Endothelial cell of umbilical vein (primary cell): ENCODE data around the gene SH3RF3. TPM values are rescaled to one million over a fixed set of nuclear protein-coding genes. Genes with fewer than 3 reads are reported as not detected.

Source experiments
- BruUV-seq: library from RNA; stranded (reverse); fragments of 400-500 nt; replicated peaks from 2 replicates; lab custom pipeline; 2021; lab: Mats Ljungman, UMichigan
- CTCF ChIA-PET: fragments of 300-600, 350-600 bp; sonication (Branson Sonifier 250); formaldehyde crosslinking; loops from one replicate; lab custom pipeline; 2021; ENCODE audit warnings: antibody characterized with exemption, inconsistent platforms; lab: Charles Lee
- POLR2A ChIA-PET: fragments of 300-600, 350-600 bp; sonication (Branson Sonifier 250); formaldehyde crosslinking; loops from one replicate; lab custom pipeline; 2021; ENCODE audit warnings: antibody characterized with exemption, inconsistent platforms; lab: Charles Lee
- DNase-seq: peaks from one replicate; pipeline ENCODE4 v3.0.0-alpha.2; 2011; ENCODE audit warnings: low read depth, low spot score
- FAIRE-seq: peaks from 2 replicates; lab custom pipeline; 2011; peaks lifted over from hg19 to GRCh38; lab: Jason Lieb, UNC
- H2AFZ ChIP-seq: 2 replicates; pipeline ENCODE4 v1.6.0; 2012; ENCODE audit warnings: low read depth, low read length, control low read depth, inconsistent platforms
- H3K27ac ChIP-seq: 2 replicates; pipeline ENCODE4 v1.5.1; 2011; ENCODE audit warnings: low read depth, mild to moderate bottlenecking, control low read depth, low read length, moderate library complexity; ENCODE audit not compliant: insufficient read depth
- H3K27me3 ChIP-seq, 2 experiments: 2 replicates each; pipeline versions ENCODE4 v1.6.0 to v1.6.1; 2011; ENCODE audit warnings: low read length in 2 of 2, mixed read lengths in 1 of 2; ENCODE audit not compliant: control insufficient read depth in 2 of 2, insufficient read depth in 2 of 2
- H3K36me3 ChIP-seq, 2 experiments: 2 replicates in 1 of 2; 3 replicates in 1 of 2; pipeline ENCODE4 v1.5.1; 2011; ENCODE audit warnings: low read length in 2 of 2, mild to moderate bottlenecking in 1 of 2, moderate library complexity in 1 of 2; ENCODE audit not compliant: control insufficient read depth in 2 of 2, insufficient read depth in 2 of 2; ENCODE audit errors: extremely low read depth in 1 of 2
- H3K4me1 ChIP-seq: 3 replicates; pipeline ENCODE4 v1.5.1; 2011; ENCODE audit warnings: mild to moderate bottlenecking, low read length; ENCODE audit not compliant: control insufficient read depth, insufficient read depth; ENCODE audit errors: extremely low read depth
- H3K4me2 ChIP-seq: 2 replicates; pipeline ENCODE4 v1.6.1; 2011; ENCODE audit warnings: low read length, control low read depth, mixed read lengths; ENCODE audit not compliant: insufficient read depth
- H3K4me3 ChIP-seq, 3 experiments: fragments of 200-600 bp in 1 of 3; sonication (generic), shearing (Covaris generic) in 1 of 3; replicated peaks in 1 of 3; 2 replicates each; pipeline ENCODE4 v1.5.1; 2011 to 2016; ENCODE audit warnings: control low read depth in 3 of 3, low read length in 3 of 3, mild to moderate bottlenecking in 2 of 3, inconsistent platforms in 1 of 3, low read depth in 1 of 3, moderate library complexity in 1 of 3; ENCODE audit not compliant: insufficient read depth in 1 of 3
- H3K79me2 ChIP-seq: 2 replicates; pipeline ENCODE4 v1.6.0; 2012; ENCODE audit warnings: low read length, inconsistent platforms; ENCODE audit not compliant: control insufficient read depth, insufficient read depth
- H3K9ac ChIP-seq: replicated peaks from 2 replicates; pipeline ENCODE3; 2011; ENCODE audit warnings: low read length, control low read depth; ENCODE audit not compliant: insufficient read depth; ENCODE audit errors: extremely low read depth
- H3K9me1 ChIP-seq: replicated peaks from 3 replicates; pipeline ENCODE4 v1.6.0; 2011; ENCODE audit warnings: mild to moderate bottlenecking, low read length; ENCODE audit not compliant: control insufficient read depth, insufficient read depth; ENCODE audit errors: extremely low read depth
- H3K9me3 ChIP-seq: replicated peaks from 2 replicates; pipeline ENCODE4 v1.5.1; 2012; ENCODE audit warnings: low read length, inconsistent platforms; ENCODE audit not compliant: control insufficient read depth, insufficient read depth
- H4K20me1 ChIP-seq: replicated peaks from 2 replicates; pipeline ENCODE3; 2011; ENCODE audit warnings: mild to moderate bottlenecking, low read length; ENCODE audit not compliant: control insufficient read depth, insufficient read depth; ENCODE audit errors: extremely low read depth
- CTCF ChIP-seq, 2 donors: IDR thresholded peaks; 1 replicate in 1 of 2; 2 replicates in 1 of 2; pipeline ENCODE4 v1.5.1; 2011; ENCODE audit warnings: low read length in 2 of 2, mild to moderate bottlenecking in 2 of 2, moderate library complexity in 2 of 2, control low read depth in 1 of 2, inconsistent platforms in 1 of 2, low read depth in 1 of 2; ENCODE audit not compliant: insufficient read depth in 1 of 2; ENCODE audit errors: extremely low read depth in 1 of 2
- EZH2 ChIP-seq: IDR thresholded peaks from 2 replicates; pipeline ENCODE4 v1.6.1; 2012; ENCODE audit warnings: borderline replicate concordance, low read depth, mild to moderate bottlenecking, moderate library complexity, low read length, inconsistent platforms; ENCODE audit not compliant: severe bottlenecking
- JUN ChIP-seq: IDR thresholded peaks from 2 replicates; pipeline ENCODE4 v1.6.1; 2011; ENCODE audit warnings: borderline replicate concordance, low read depth; ENCODE audit not compliant: insufficient read length, insufficient read depth
- MYC ChIP-seq: IDR thresholded peaks from one replicate; pipeline ENCODE4 v1.6.1; 2011; ENCODE audit warnings: mild to moderate bottlenecking, low read depth, low read length
- POLR2AphosphoS5 ChIP-seq: IDR thresholded peaks from 2 replicates; pipeline ENCODE4 v1.6.1; 2012; ENCODE audit warnings: low read depth, mild to moderate bottlenecking, control low read depth, low read length, moderate library complexity; ENCODE audit not compliant: insufficient read depth
- dilution Hi-C: fragments of 300-500 bp; cut with MboI; formaldehyde crosslinking; loops from one replicate; pipeline ENCODE4 v1.15.0; 2019; ENCODE audit warnings: low sequenced_read_pairs; ENCODE audit not compliant: extremely low pct_ligation_motif_present
- intact Hi-C: fragments of 100-400 bp; cut with micrococcal nuclease; formaldehyde crosslinking; loops from one replicate; pipeline ENCODE4 v1.10.0; 2022
- polyA plus RNA-seq, 4 experiments: library from polyadenylated mRNA; depleted of rRNA in 3 of 4; stranded (reverse) in 3 of 4; unstranded in 1 of 4; fragments of >200 nt; gene quantifications; 2 replicates each; pipeline versions ENCODE4 v1.2.1 to v1.2.3, GENCODE V29; 2011 to 2012; ENCODE audit warnings: missing spikeins in 1 of 4
- total RNA-seq: library from RNA; stranded (reverse); gene quantifications from 2 replicates; pipeline ENCODE4 v1.2.3, GENCODE V29; 2021
- TF ChIP-seq, protein P1 (sequence below): IDR thresholded peaks from 2 replicates; pipeline ENCODE4 v1.6.1; 2011; ENCODE audit not compliant: insufficient read depth, insufficient read length

SH3RF3 gene
- total and polyA plus RNA-seq, 2 donors (not counting 3 experiments of a cell fraction or from before 2014, with no cell fraction given) = 3.8 to 14.7 TPM

DNA sequence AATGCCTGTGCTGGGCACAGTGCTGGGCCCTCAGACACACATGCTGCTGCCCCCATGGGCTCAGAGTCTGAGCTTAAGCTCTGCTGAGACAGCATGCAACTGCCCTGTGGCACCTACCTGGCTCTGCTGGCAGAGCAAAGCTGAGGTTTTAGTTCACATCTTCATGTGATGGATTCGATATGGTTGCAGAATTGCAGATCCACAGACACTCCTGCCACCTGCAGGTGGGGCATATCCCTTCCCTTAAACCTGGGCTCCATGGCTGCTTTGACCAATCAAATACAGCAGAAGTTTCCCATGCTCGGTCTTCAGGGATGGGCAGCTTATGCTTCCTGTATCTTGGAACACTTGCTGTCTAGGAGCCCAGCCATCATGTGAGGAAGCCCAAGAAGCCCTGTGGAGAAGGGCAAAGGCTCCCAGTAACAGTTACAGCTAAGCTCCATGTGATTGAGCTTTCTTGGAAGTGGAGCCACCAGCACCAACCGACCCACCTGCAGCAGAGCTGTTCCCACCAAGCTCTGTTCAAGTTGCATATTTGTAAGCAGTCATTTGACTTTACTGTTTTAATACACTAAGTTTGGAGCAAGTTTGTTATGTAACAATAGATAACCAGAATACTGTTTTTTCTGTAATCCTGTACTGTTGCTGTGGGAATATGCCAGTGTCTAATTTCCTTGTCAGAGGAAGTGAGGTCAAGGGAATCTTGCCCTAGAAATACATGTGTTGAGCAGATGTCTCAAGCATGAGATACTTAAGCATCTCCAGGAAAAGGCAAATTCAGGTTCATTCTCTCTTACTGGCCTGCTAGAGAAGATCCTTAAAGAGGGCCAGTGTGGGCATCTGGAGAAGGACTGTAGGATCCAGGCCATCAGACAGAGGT, 79.3 kb downstream of the SH3RF3 start:
- H3K27ac ChIP-seq = peak overlapping the region; percentile 68
- no peak overlapping the region for H3K4me3 ChIP-seq
- H3K9me3 ChIP-seq = no peaks in the 10 kb centered on the region
- no peaks in the 10 kb centered on the region for H3K9me1 ChIP-seq
- H3K4me2 ChIP-seq = no peak overlapping the region
- H3K36me3 ChIP-seq = no peaks in the 10 kb centered on the region
- no peaks in the 10 kb centered on the region for H4K20me1 ChIP-seq
- dilution Hi-C loops = no loop called here
- peaks cover 16% of the 10 kb centered on the region for H3K79me2 ChIP-seq
- POLR2A ChIA-PET = no interaction called here
- no peak overlapping the region for H3K9ac ChIP-seq
- peaks cover 29% of the 10 kb centered on the region for H3K4me1 ChIP-seq
- no peak for DNase-seq
- no peak for TF ChIP-seq JUN
- no peak for TF ChIP-seq MYC
- TF ChIP-seq EZH2 = no peak
- no peak for TF ChIP-seq POLR2AphosphoS5
- TF ChIP-seq, protein P1, sequence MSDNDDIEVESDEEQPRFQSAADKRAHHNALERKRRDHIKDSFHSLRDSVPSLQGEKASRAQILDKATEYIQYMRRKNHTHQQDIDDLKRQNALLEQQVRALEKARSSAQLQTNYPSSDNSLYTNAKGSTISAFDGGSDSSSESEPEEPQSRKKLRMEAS = no peak
- no peak for TF ChIP-seq CTCF (IDR thresholded peaks at IDR 0.05; ENCODE audit: extremely low read depth in 1 of 2, insufficient read depth in 1 of 2, low read depth in 1 of 2, low read length in 2 of 2)
- H3K27me3 ChIP-seq = no peaks in the 10 kb centered on the region
- no peak overlapping the region for H2AFZ ChIP-seq
- FAIRE-seq = no peak
- intact Hi-C loops = no loop called here
- BruUV-seq = no TSS peak
- CTCF ChIA-PET = interaction anchor here (0.9 to 2.3 kb wide), 3 partner anchors 14 to 73 kb away, joined by 3 to 6 read pairs (median 6); no protein-coding TSS in a partner anchor
